ENCODE data around the gene CXCR6. TPM values are rescaled to one million over a fixed set of nuclear protein-coding genes. Genes with fewer than 3 reads are reported as not detected.

The CXCR6 gene
- polyA plus RNA-seq, 1 experiment = not detected

- TF ChIP-seq CTCF (IDR thresholded peaks at IDR 0.05; ENCODE audit: insufficient read depth, low read depth, low read length) = no peak
- ChIA-PET POLR2A (no interaction called here), CTCF (interaction anchor here (1.6 to 6.2 kb wide), 2 partner anchors 11 to 148 kb away, joined by 6 to 43 read pairs; no protein-coding TSS in a partner anchor)
- no peak for DNase-seq (ENCODE audit: low read depth)
- no peaks in the 10 kb centered on the region for H3K36me3 ChIP-seq (ENCODE audit: control insufficient read depth, insufficient read depth, low read length)
- H3K4me3 ChIP-seq (ENCODE audit: low read depth, low read length) = no peak overlapping the region
- peaks cover under 1% of the 10 kb centered on the region; the same call in 1 of the 2 replicates for H3K27me3 ChIP-seq (ENCODE audit: control insufficient read depth, insufficient read depth, low read length)
Measured at GRCh38 chr3:45909542-45909941, 33.7 kb upstream of the CXCR6 start.

- Histone ChIP-seq H3K36me3 (ENCODE audit: control insufficient read depth, insufficient read depth, low read length) (no peaks in the 10 kb centered on the region), H3K27me3 (ENCODE audit: control insufficient read depth, insufficient read depth, low read length) (no peaks in the 10 kb centered on the region), H3K4me3 (ENCODE audit: low read depth, low read length) (no peak overlapping the region)
- DNase-seq (ENCODE audit: low read depth) = no peak
- no peak for TF ChIP-seq CTCF (IDR thresholded peaks at IDR 0.05; ENCODE audit: insufficient read depth, low read depth, low read length)
- POLR2A ChIA-PET = no interaction called here
- CTCF ChIA-PET = interaction anchor here (1.2 kb wide), 1 partner anchor 167 kb away, joined by 4 read pairs; no protein-coding TSS in a partner anchor
Measured at GRCh38 chr3:45910892-45911291, 32.4 kb upstream of the CXCR6 start.

GRCh38 chr3:45911511-45912226, 31.6 kb upstream of the CXCR6 start:
- H3K27me3 ChIP-seq (ENCODE audit: control insufficient read depth, insufficient read depth, low read length) = no peaks in the 10 kb centered on the region
- ChIA-PET CTCF (interaction anchor here (1.2 kb wide), 1 partner anchor 151 kb away, joined by 3 read pairs; no protein-coding TSS in a partner anchor), POLR2A (no interaction called here)
- TF ChIP-seq CTCF (IDR thresholded peaks at IDR 0.05; ENCODE audit: insufficient read depth, low read depth, low read length) = no peak
- DNase-seq (ENCODE audit: low read depth) = no peak
- no peak overlapping the region for H3K4me3 ChIP-seq (ENCODE audit: low read depth, low read length)
- H3K36me3 ChIP-seq (ENCODE audit: control insufficient read depth, insufficient read depth, low read length) = no peaks in the 10 kb centered on the region

GRCh38 chr3:45912435-45912834, 30.8 kb upstream of the CXCR6 start:
- Histone ChIP-seq H3K27me3 (ENCODE audit: control insufficient read depth, insufficient read depth, low read length) (no peaks in the 10 kb centered on the region), H3K36me3 (ENCODE audit: control insufficient read depth, insufficient read depth, low read length) (no peaks in the 10 kb centered on the region), H3K4me3 (ENCODE audit: low read depth, low read length) (no peak overlapping the region)
- POLR2A ChIA-PET = no interaction called here
- no peak for TF ChIP-seq CTCF (IDR thresholded peaks at IDR 0.05; ENCODE audit: insufficient read depth, low read depth, low read length)
- CTCF ChIA-PET = interaction anchor here (1.2 to 1.4 kb wide), 2 partner anchors 8 to 152 kb away, joined by 3 read pairs; no protein-coding TSS in a partner anchor
- DNase-seq (ENCODE audit: low read depth) = no peak

- DNase-seq (ENCODE audit: low read depth) = no peak
- Histone ChIP-seq H3K4me3 (ENCODE audit: low read depth, low read length) (no peak overlapping the region), H3K27me3 (ENCODE audit: control insufficient read depth, insufficient read depth, low read length) (no peaks in the 10 kb centered on the region), H3K36me3 (ENCODE audit: control insufficient read depth, insufficient read depth, low read length) (no peaks in the 10 kb centered on the region)
- POLR2A ChIA-PET = no interaction called here
- no peak for TF ChIP-seq CTCF (IDR thresholded peaks at IDR 0.05; ENCODE audit: insufficient read depth, low read depth, low read length)
- CTCF ChIA-PET = interaction anchor here (1.2 kb wide), 1 partner anchor 15 kb away, joined by 3 read pairs; no protein-coding TSS in a partner anchor
Measured at GRCh38 chr3:45914362-45915058, 28.8 kb upstream of the CXCR6 start.
